ENCODE results near the gene SETD6. TPM values are rescaled to one million over a fixed set of nuclear protein-coding genes. Genes with fewer than 3 reads are reported as not detected.

SETD6 gene
- total RNA-seq, 4 donors from 2014 or later: 22.1 to 44.8 (median 23.3) TPM

DNA sequence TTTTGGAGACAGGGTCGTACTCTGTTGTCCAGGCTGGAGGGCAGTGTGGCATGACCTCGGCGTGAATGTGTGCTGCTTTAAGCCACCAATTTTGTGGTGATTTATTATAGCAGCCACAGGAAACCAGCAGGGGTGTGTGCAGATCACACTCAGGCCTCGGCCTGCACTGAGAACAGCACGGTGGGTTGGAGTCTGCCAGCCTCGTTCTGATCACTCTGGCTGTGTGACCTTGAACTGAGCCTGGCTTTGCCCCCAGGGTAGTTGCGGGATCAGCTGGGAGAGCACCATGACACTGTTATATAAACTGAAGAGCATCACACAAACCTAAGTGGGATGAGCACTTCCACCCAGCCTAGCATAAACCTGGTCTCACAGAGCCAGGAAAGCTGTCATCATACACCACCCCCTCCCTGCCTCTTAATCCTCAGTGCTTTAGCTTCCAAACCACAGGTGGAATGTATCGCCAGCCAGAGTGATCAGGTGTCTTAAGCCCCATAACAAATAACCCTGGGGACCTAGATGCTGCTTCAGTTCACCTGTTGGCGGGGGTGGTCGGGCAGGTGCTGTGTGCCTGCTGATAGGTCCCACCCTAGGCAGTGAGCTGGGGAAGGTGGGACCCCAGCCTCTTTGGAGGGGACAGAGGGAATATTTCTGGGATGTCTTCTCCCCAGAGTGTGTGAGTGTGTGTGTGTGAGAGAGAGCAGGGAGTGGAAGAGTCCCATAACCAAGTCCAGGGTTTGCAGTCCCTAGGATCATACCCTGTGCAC lies 43.9 kb upstream of the SETD6 start:
- in situ Hi-C loops (cut with MboI; ENCODE audit: low pct_ligation_motif_present in 1 of 4, low pct_unique_long_range_greater_than_20kb in 1 of 4, low sequenced_read_pairs in 3 of 4) (no loop called here), intact Hi-C loops (cut with DNase I; ENCODE audit: low total_unique reads) (no loop called here)
- no peak overlapping the region for H3K4me3 ChIP-seq
- H3K27me3 ChIP-seq: peaks cover 37% of the 10 kb centered on the region
- no peaks in the 10 kb centered on the region for H3K9me3 ChIP-seq
- WGBS, 2 donors (ENCODE audit: low coverage in 1 of 2): 17 to 60% methylated on average over 1 to 10 of the region's 10 CpGs
- no peak overlapping the region for H3K27ac ChIP-seq
- no peaks in the 10 kb centered on the region for H3K36me3 ChIP-seq
- no peaks in the 10 kb centered on the region for H3K4me1 ChIP-seq
- TF ChIP-seq EP300 (IDR thresholded peaks at IDR 0.05; ENCODE audit: low read depth) (no peak), CTCF (IDR thresholded peaks at IDR 0.05) (no peak), POLR2AphosphoS5 (IDR thresholded peaks at IDR 0.05) (no peak), POLR2A (IDR thresholded peaks at IDR 0.05) (no peak)
- DNase-seq: no peak

GRCh38 chr16:58472266-58472665 lies 43.1 kb upstream of the SETD6 start:
- Histone ChIP-seq H3K36me3 (no peaks in the 10 kb centered on the region), H3K4me1 (no peaks in the 10 kb centered on the region), H3K4me3 (no peak overlapping the region), H3K27me3 (peaks cover 28% of the 10 kb centered on the region), H3K27ac (no peak overlapping the region), H3K9me3 (no peaks in the 10 kb centered on the region)
- WGBS, 2 donors (ENCODE audit: low coverage in 1 of 2): 76% methylated on average over 9 of the region's 9 CpGs; no CpG with 5 or more reads in 1 of the 2 donors
- TF ChIP-seq POLR2AphosphoS5 (IDR thresholded peaks at IDR 0.05): no peak
- no peak for TF ChIP-seq EP300 (IDR thresholded peaks at IDR 0.05; ENCODE audit: low read depth)
- TF ChIP-seq CTCF (IDR thresholded peaks at IDR 0.05): no peak
- TF ChIP-seq POLR2A (IDR thresholded peaks at IDR 0.05): no peak
- no peak for DNase-seq
- intact Hi-C loops (cut with DNase I; ENCODE audit: low total_unique reads) (no loop called here), in situ Hi-C loops (cut with MboI; ENCODE audit: low pct_ligation_motif_present in 1 of 4, low pct_unique_long_range_greater_than_20kb in 1 of 4, low sequenced_read_pairs in 3 of 4) (no loop called here)

- no peaks in the 10 kb centered on the region for H3K36me3 ChIP-seq
- no peaks in the 10 kb centered on the region for H3K9me3 ChIP-seq
- in situ Hi-C loops (cut with MboI; ENCODE audit: low pct_ligation_motif_present in 1 of 4, low pct_unique_long_range_greater_than_20kb in 1 of 4, low sequenced_read_pairs in 3 of 4) (no loop called here), intact Hi-C loops (cut with DNase I; ENCODE audit: low total_unique reads) (no loop called here)
- no peak overlapping the region for H3K27ac ChIP-seq
- peaks cover 22% of the 10 kb centered on the region for H3K27me3 ChIP-seq
- 98% methylated on average over 3 of the region's 3 CpGs; no CpG with 5 or more reads in 1 of the 2 donors for WGBS, 2 donors (ENCODE audit: low coverage in 1 of 2)
- H3K4me1 ChIP-seq: no peaks in the 10 kb centered on the region
- no peak overlapping the region for H3K4me3 ChIP-seq
- no peak for DNase-seq
- TF ChIP-seq POLR2AphosphoS5 (IDR thresholded peaks at IDR 0.05) (no peak), POLR2A (IDR thresholded peaks at IDR 0.05) (no peak), CTCF (IDR thresholded peaks at IDR 0.05) (no peak)
Measured at GRCh38 chr16:58472827-58473226, 42.5 kb upstream of the SETD6 start.

- no peaks in the 10 kb centered on the region for H3K36me3 ChIP-seq
- H3K9me3 ChIP-seq: no peaks in the 10 kb centered on the region
- no peak overlapping the region for H3K4me3 ChIP-seq
- H3K4me1 ChIP-seq: no peaks in the 10 kb centered on the region
- H3K27ac ChIP-seq: no peak overlapping the region
- in situ Hi-C loops (cut with MboI; ENCODE audit: low pct_ligation_motif_present in 1 of 4, low pct_unique_long_range_greater_than_20kb in 1 of 4, low sequenced_read_pairs in 3 of 4) (no loop called here), intact Hi-C loops (cut with DNase I; ENCODE audit: low total_unique reads) (no loop called here)
- H3K27me3 ChIP-seq: peaks cover 10% of the 10 kb centered on the region
- 66 to 75% methylated on average over 8 to 10 of the region's 10 CpGs for WGBS, 2 donors (ENCODE audit: low coverage in 1 of 2)
- TF ChIP-seq EP300 (IDR thresholded peaks at IDR 0.05; ENCODE audit: low read depth): no peak
- no peak for TF ChIP-seq POLR2A (IDR thresholded peaks at IDR 0.05)
- TF ChIP-seq POLR2AphosphoS5 (IDR thresholded peaks at IDR 0.05): no peak
- no peak for TF ChIP-seq CTCF (IDR thresholded peaks at IDR 0.05)
- DNase-seq: no peak
Measured at GRCh38 chr16:58474296-58474695, 41.0 kb upstream of the SETD6 start.

Measured in transverse colon (tissue), 4 donors.